Left lung (tissue), 10 donors: Measurements from ENCODE around the gene ACP1. TPM values are rescaled to one million over a fixed set of nuclear protein-coding genes. Genes with fewer than 3 reads are reported as not detected.
"Not testable (repeated sequence)": the region's sequence is repeated elsewhere in the genome, so short reads cannot be mapped to it uniquely, and the experiment has no call there.

ENCODE experiments used
- ATAC-seq: fragments of 200-7000 bp; cut with Tn5 transposase; one replicate; pipeline ENCODE4 v1.9.1; 2020; ENCODE audit warnings: moderate library complexity
- DNase-seq, 4 donors: peaks; one replicate each; pipeline ENCODE4 v3.0.0-alpha.2; 2013 to 2020
- H3K27ac ChIP-seq, 2 donors: fragments of 200-600 bp; sonication (generic) in 1 of 2; one replicate each; pipeline versions ENCODE4 v1.5.0 to v1.8.0; 2020 to 2021
- H3K27me3 ChIP-seq, 2 donors: fragments of 200-600 bp; sonication (generic) in 1 of 2; one replicate each; pipeline versions ENCODE4 v1.5.0 to v1.8.0; 2020 to 2021
- H3K36me3 ChIP-seq, 2 donors: fragments of 200-600 bp; sonication (generic) in 1 of 2; one replicate each; pipeline versions ENCODE4 v1.5.0 to v1.8.0; 2020 to 2021
- H3K4me1 ChIP-seq, 2 donors: fragments of 200-600 bp; one replicate each; pipeline ENCODE4 v1.8.0; 2021
- H3K4me3 ChIP-seq, 2 donors: fragments of 200-600 bp; sonication (generic) in 1 of 2; one replicate each; pipeline versions ENCODE4 v1.5.0 to v1.8.0; 2020 to 2021; ENCODE audit warnings: mild to moderate bottlenecking in 1 of 2
- H3K9me3 ChIP-seq, 2 donors: fragments of 200-600 bp; sonication (generic) in 1 of 2; one replicate each; pipeline versions ENCODE4 v1.5.0 to v1.8.0; 2020 to 2021
- intact Hi-C, 2 donors: fragments of 100-400 bp; cut with DNase I; formaldehyde crosslinking; loops; one replicate each; pipeline versions ENCODE4 v1.11.2 to v1.14.2; 2022
- polyA plus RNA-seq, 6 donors: library from polyadenylated mRNA; unstranded; fragments of 120-200 nt; gene quantifications; one replicate each; pipeline ENCODE4 v1.2.1, GENCODE V29; 2013; ENCODE audit not compliant: insufficient read length in 6 of 6
- total RNA-seq, 2 donors: library from RNA; stranded (reverse); fragmentation: NEBNext Ultra II Directional; extraction: Animal tissue kit (Norgen Biotek cat#: 25700); gene quantifications; one replicate each; pipeline ENCODE4 v1.2.1, GENCODE V29; 2021
- TF ChIP-seq, protein P1 (sequence below), 2 donors: fragments of 200-600 bp; sonication (generic) in 1 of 2; IDR thresholded peaks; one replicate each; pipeline versions ENCODE4 v1.5.0 to v1.8.0; 2021; ENCODE audit warnings: antibody characterized with exemption in 2 of 2
- donor health status: DM: no; HTN: yes; CAD: no.
- donor health status: DM: no; HTN: no; CAD: no.

Gene ACP1
- total and polyA plus RNA-seq, 8 donors = 76.5 to 162 (median 144) TPM

DNA sequence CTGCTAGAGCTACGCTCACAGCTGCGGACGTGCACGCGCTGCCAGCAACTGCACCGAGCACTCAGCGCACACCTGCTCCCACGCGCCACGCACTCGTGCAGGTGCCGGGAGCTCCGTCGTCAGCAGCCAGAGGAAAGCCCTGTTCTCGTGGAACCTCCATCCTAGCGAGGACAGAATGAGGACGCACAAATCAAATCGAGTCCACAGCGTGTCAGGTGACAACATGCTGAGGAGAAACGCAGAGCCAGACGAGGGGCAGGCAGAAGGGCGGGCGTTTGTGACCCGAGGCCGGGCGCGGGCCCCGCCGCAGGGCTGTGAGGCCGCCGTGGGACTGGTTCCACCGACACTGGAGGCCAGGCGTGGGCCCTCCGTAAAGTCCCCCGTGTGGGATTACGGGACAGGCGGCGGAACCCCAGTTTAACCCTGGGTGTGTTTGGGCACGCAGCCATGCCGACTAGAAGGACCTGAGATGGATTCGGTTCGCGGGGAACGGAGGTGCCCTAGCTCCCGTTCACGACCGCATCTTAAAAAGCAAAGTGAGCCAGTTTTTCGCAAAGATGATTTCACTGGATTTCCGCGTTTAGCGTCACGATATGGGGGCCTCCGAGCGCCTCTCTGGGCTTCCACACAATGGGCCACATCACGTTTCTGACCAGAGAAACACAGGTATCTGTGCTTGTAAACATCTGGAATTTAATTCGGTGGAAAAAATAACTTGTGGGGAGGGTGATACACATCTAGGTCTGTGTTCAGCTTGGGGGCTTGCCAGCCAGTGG is 50.0 kb downstream of the ACP1 start:
- no peak overlapping the region for H3K27ac ChIP-seq
- TF ChIP-seq, protein P1, sequence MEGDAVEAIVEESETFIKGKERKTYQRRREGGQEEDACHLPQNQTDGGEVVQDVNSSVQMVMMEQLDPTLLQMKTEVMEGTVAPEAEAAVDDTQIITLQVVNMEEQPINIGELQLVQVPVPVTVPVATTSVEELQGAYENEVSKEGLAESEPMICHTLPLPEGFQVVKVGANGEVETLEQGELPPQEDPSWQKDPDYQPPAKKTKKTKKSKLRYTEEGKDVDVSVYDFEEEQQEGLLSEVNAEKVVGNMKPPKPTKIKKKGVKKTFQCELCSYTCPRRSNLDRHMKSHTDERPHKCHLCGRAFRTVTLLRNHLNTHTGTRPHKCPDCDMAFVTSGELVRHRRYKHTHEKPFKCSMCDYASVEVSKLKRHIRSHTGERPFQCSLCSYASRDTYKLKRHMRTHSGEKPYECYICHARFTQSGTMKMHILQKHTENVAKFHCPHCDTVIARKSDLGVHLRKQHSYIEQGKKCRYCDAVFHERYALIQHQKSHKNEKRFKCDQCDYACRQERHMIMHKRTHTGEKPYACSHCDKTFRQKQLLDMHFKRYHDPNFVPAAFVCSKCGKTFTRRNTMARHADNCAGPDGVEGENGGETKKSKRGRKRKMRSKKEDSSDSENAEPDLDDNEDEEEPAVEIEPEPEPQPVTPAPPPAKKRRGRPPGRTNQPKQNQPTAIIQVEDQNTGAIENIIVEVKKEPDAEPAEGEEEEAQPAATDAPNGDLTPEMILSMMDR (IDR thresholded peaks at IDR 0.05) = no peak
- H3K4me1 ChIP-seq = no peaks in the 10 kb centered on the region
- DNase-seq = no peak
- H3K9me3 ChIP-seq = no peaks in the 10 kb centered on the region
- no peaks in the 10 kb centered on the region for H3K36me3 ChIP-seq
- intact Hi-C loops = no loop called here
- ATAC-seq = no peak
- no peak overlapping the region for H3K4me3 ChIP-seq
- peaks cover 0 to 14% of the 10 kb centered on the region in 2 donors for H3K27me3 ChIP-seq

GRCh38 chr2:315925-316324 is 51.2 kb downstream of the ACP1 start:
- DNase-seq, H3K27me3 ChIP-seq, H3K4me3 ChIP-seq, H3K27ac ChIP-seq, H3K4me1 ChIP-seq, H3K36me3 ChIP-seq, ATAC-seq, H3K9me3 ChIP-seq, intact Hi-C loops: not testable (repeated sequence)

- Histone ChIP-seq H3K27ac (no peak overlapping the region), H3K27me3 (peaks cover 0 to 8% of the 10 kb centered on the region in 2 donors), H3K4me1 (no peaks in the 10 kb centered on the region), H3K4me3 (no peak overlapping the region), H3K9me3 (no peaks in the 10 kb centered on the region), H3K36me3 (no peaks in the 10 kb centered on the region)
- DNase-seq (no peak), ATAC-seq (no peak)
- intact Hi-C loops = no loop called here
- TF ChIP-seq, protein P1 (IDR thresholded peaks at IDR 0.05) = no peak
These were observed 51.6 kb downstream of the ACP1 start for GRCh38 chr2:316381-316780.

GRCh38 chr2:317501-318424 is 53.0 kb downstream of the ACP1 start:
- Histone ChIP-seq H3K9me3 (no peaks in the 10 kb centered on the region), H3K27me3 (peaks cover 0 to 8% of the 10 kb centered on the region in 2 donors), H3K36me3 (no peaks in the 10 kb centered on the region), H3K4me1 (no peaks in the 10 kb centered on the region), H3K27ac (no peak overlapping the region), H3K4me3 (no peak overlapping the region)
- ATAC-seq = no peak
- DNase-seq = no peak
- intact Hi-C loops = no loop called here
- TF ChIP-seq, protein P1 (IDR thresholded peaks at IDR 0.05) = no peak

DNA sequence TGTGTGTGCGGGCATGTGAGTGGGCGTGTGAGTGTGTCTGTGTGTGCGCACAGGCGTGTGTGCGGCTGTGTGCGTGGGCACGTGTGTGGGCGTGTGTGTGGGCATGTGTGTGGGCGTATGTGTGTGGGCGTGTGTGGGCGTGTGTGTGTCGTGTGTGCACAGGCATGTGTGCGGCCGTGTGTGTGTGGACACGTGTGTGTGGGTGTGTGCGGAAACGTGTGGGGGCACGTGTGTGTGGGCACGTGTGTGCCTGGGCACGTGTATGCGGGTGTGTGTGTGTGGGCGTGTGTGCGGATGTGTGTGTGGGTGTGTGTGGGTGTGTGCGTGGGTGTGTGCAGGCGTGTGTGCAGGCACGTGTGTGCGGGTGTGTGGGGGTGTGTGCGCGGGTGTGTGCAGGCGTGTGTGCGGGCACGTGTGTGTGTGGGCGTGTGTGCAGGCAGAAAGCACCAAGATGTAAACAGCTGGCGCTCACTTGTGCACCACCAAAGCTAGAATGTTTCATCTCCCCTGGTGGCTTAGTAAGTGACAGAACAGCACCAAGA is 54.4 kb downstream of the ACP1 start:
- Histone ChIP-seq H3K27ac (no peak overlapping the region), H3K27me3 (peaks cover 0 to 4% of the 10 kb centered on the region in 2 donors), H3K36me3 (no peaks in the 10 kb centered on the region), H3K9me3 (no peaks in the 10 kb centered on the region), H3K4me3 (no peak overlapping the region), H3K4me1 (no peaks in the 10 kb centered on the region)
- intact Hi-C loops = no loop called here
- no peak for DNase-seq
- no peak for ATAC-seq
- TF ChIP-seq, protein P1 (IDR thresholded peaks at IDR 0.05) = no peak
